IPS-15b (cell line): ENCODE measurements around the gene SLC25A21.

Experiments
- H3K27me3 ChIP-seq: one replicate; pipeline ENCODE4 v1.6.1; 2013; ENCODE audit warnings: low read length; ENCODE audit not compliant: control insufficient read depth, insufficient read depth
- H3K36me3 ChIP-seq: one replicate; pipeline ENCODE4 v1.6.1; 2013; ENCODE audit warnings: low read length; ENCODE audit not compliant: control insufficient read depth, insufficient read depth
- H3K4me1 ChIP-seq: one replicate; pipeline ENCODE4 v1.6.1; 2013; ENCODE audit warnings: mild to moderate bottlenecking, low read length; ENCODE audit not compliant: control insufficient read depth, insufficient read depth
- H3K4me3 ChIP-seq: one replicate; pipeline ENCODE4 v1.5.1; 2013; ENCODE audit warnings: low read depth, low read length
- H3K9ac ChIP-seq: one replicate; pipeline ENCODE4 v1.6.1; 2013; ENCODE audit warnings: low read depth, mild to moderate bottlenecking, low read length
- H3K9me3 ChIP-seq: one replicate; pipeline ENCODE4 v1.6.1; 2013; ENCODE audit warnings: mild to moderate bottlenecking, low read length; ENCODE audit not compliant: control insufficient read depth, insufficient read depth

SLC25A21 gene

GRCh38 chr14:37139710-37140109, 32.7 kb downstream of the SLC25A21 start:
- Histone ChIP-seq H3K9ac (no peak overlapping the region), H3K9me3 (no peaks in the 10 kb centered on the region), H3K27me3 (no peaks in the 10 kb centered on the region), H3K4me3 (no peak overlapping the region), H3K4me1 (no peaks in the 10 kb centered on the region), H3K36me3 (no peaks in the 10 kb centered on the region)

DNA sequence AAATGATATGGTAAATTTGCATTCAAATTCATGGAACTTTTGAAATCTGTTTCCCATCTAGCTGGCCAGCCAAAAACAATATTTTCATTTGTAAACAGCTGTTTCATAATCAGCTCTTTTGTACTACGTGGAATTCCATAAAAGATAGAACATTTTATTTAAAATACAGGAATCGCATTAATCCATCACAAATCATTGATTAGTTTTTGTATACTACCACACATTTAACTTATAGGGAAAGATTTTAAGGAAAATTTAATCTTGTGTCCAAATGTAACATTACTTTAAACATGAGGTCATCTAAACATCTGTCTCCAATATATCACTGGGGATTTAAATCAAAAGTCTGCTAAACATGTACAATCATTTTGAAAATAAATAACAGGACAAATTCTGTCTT, 33.5 kb downstream of the SLC25A21 start:
- Histone ChIP-seq H3K4me3 (no peak overlapping the region), H3K36me3 (no peaks in the 10 kb centered on the region), H3K4me1 (no peaks in the 10 kb centered on the region), H3K9me3 (no peaks in the 10 kb centered on the region), H3K27me3 (no peaks in the 10 kb centered on the region), H3K9ac (no peak overlapping the region)

DNA sequence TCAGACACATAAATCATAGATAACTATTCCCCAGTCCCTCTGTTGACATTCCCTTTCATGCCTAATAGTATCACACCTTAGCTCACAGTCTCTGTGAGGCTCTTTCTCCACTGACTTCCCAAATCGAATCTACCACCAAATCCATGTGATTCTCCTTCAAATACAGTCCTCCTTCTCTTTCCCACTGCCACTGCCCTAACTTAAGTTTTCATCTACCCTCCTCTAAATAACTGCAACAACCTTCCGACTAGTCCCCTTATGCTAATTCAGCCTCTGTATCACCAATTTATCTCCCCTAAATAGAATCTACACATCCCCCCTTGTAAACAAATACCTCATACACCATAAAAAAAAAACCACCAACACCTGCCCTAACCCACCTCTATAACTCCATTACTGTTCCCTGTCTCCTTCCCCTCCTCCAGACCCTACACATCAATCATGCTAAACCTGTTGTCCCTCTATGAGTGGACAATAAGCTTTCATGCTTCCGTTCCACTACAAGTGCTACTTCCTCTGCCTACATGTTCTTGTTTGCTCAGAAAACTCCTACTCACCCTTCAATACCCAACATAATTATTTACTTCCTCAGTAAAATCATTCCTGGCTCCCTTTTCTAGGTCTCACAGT, 39.0 kb downstream of the SLC25A21 start:
- Histone ChIP-seq H3K36me3 (no peaks in the 10 kb centered on the region), H3K9me3 (no peaks in the 10 kb centered on the region), H3K27me3 (no peaks in the 10 kb centered on the region), H3K9ac (no peak overlapping the region), H3K4me1 (no peaks in the 10 kb centered on the region), H3K4me3 (no peak overlapping the region)

- Histone ChIP-seq H3K9me3 (no peaks in the 10 kb centered on the region), H3K36me3 (no peaks in the 10 kb centered on the region), H3K9ac (no peak overlapping the region), H3K4me3 (no peak overlapping the region), H3K4me1 (no peaks in the 10 kb centered on the region), H3K27me3 (no peaks in the 10 kb centered on the region)
Measured at GRCh38 chr14:37131205-37131604, 41.2 kb downstream of the SLC25A21 start.

DNA sequence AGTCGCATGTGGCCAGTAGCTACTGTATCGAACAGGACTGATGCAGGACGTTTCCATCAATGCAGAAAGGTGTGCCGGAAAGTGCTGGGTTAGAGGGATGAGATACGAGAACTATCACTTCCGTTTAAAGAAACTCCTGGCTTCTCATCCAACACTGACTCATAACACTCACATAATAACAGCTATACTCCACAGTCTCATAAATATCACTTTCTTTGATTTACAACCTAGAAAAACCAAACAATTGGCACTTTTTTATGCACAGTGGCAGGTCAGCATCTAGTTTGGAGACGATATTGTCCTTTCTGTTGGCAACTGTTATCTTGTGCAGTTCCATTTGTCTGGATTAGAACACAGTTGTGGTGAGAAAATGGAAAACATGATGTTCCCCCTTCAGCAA, 43.4 kb downstream of the SLC25A21 start:
- no peaks in the 10 kb centered on the region for H3K4me1 ChIP-seq
- H3K4me3 ChIP-seq, result no peak overlapping the region
- no peaks in the 10 kb centered on the region for H3K9me3 ChIP-seq
- H3K9ac ChIP-seq, result no peak overlapping the region
- H3K27me3 ChIP-seq, result no peaks in the 10 kb centered on the region
- H3K36me3 ChIP-seq, result no peaks in the 10 kb centered on the region

GRCh38 chr14:37124614-37125013, 47.8 kb downstream of the SLC25A21 start:
- no peak overlapping the region for H3K9ac ChIP-seq
- no peaks in the 10 kb centered on the region for H3K9me3 ChIP-seq
- no peak overlapping the region for H3K4me3 ChIP-seq
- H3K4me1 ChIP-seq, result peaks cover 3% of the 10 kb centered on the region
- H3K27me3 ChIP-seq, result no peaks in the 10 kb centered on the region
- no peaks in the 10 kb centered on the region for H3K36me3 ChIP-seq

- Histone ChIP-seq H3K9me3 (no peaks in the 10 kb centered on the region), H3K27me3 (no peaks in the 10 kb centered on the region), H3K4me1 (peaks cover 3% of the 10 kb centered on the region), H3K4me3 (no peak overlapping the region), H3K36me3 (no peaks in the 10 kb centered on the region), H3K9ac (no peak overlapping the region)
Measured at GRCh38 chr14:37122919-37123639, 49.3 kb downstream of the SLC25A21 start.

DNA sequence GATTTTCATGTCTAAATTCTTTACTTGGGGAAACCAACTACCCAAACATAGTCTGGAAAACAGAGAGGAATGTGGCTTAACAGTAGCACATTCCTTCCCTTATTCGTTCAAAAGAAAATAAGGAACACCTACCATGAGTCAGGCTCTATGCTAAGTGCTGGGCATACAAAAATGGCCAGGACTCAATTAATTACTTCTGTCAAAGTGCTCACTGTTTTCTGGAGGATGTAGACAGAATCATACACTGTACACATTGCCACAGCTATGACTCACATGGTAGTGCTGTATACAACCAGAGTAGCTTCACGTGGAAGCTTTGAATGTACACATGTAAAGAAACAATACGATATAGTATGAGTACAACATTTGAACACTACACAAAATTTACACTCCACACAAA, 50.1 kb downstream of the SLC25A21 start:
- Histone ChIP-seq H3K9me3 (no peaks in the 10 kb centered on the region), H3K4me3 (no peak overlapping the region), H3K27me3 (no peaks in the 10 kb centered on the region), H3K36me3 (no peaks in the 10 kb centered on the region), H3K9ac (no peak overlapping the region), H3K4me1 (peaks cover 3% of the 10 kb centered on the region)

DNA sequence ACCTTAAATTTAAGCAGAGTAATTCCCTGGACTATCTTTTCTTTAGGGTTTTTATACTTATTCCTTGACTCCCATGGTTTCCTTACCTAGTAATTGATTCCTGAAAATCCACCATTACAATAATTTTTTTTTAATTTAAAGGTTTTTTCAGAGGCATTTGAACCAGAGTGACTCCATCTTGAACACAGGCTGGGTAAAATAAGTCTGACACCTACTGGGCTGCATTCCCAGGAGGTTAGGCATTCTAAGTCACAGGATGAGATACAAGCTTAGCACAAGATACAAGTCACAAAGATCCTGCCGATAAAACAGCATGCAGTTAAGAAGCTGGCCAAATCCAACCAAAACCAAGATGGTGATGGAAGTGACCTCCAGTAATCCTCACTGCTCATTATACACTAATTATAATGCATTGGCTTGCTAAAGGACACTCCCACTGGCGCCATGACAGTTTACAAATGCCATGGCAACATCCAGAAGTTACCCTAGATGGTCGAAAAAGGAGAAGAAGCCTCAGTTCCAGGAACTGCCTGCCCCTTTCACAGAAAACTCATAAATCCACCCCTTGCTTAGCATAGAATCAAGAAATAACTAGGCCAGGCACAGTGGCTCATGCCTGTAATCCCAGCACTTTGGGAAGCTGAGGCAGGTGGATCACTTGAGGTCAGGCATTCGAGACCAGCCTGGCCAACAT, 53.6 kb downstream of the SLC25A21 start:
- Histone ChIP-seq H3K9me3 (no peaks in the 10 kb centered on the region), H3K4me3 (no peak overlapping the region), H3K36me3 (no peaks in the 10 kb centered on the region), H3K9ac (no peak overlapping the region), H3K4me1 (peaks cover 3% of the 10 kb centered on the region), H3K27me3 (no peaks in the 10 kb centered on the region)

DNA sequence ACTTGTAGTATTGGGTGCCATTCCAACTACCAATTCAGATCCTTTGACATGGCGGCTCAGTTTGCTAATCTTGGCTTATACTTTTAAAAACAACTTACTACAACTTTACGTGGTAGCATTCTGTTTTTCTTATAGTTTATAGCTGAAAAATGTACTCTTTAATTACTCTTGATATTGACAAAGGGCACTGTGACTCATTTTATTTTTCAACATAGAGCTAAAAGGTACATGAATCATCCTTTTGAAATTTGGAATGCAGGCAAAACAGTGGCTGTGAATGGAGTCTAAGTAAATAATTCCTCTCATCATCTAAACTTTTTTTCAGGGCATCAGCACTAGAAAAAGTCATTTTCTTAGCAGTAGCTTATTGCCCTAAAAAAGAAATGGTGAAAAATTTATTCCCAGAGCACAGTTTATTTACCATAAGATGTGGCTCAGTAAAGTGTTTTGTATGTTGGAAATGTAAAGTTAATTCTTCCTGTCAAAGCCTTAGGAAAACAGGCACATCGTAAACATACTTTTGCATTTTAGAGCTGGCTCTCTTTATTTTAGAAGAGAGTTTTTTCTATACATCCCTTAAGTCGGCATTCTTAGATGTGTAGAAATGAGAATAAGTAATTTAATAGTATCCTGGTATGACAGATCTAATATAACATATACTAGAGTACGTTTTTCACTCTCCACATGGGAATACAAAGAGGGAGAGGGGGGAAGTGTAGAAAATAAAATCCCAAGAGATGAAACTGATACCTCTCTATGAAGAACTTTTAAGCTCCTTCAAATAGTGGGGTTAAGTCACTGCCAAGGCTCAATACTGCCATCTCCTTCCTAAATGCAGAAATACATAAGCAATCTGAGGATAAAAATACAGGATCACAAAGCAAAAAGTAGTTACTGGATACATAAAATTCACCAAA, 55.2 kb downstream of the SLC25A21 start:
- no peak overlapping the region for H3K9ac ChIP-seq
- H3K4me3 ChIP-seq, result no peak overlapping the region
- H3K36me3 ChIP-seq, result no peaks in the 10 kb centered on the region
- peaks cover 3% of the 10 kb centered on the region for H3K4me1 ChIP-seq
- no peaks in the 10 kb centered on the region for H3K27me3 ChIP-seq
- no peaks in the 10 kb centered on the region for H3K9me3 ChIP-seq

GRCh38 chr14:37115406-37115805, 57.0 kb downstream of the SLC25A21 start:
- H3K27me3 ChIP-seq, result no peaks in the 10 kb centered on the region
- H3K9me3 ChIP-seq, result no peaks in the 10 kb centered on the region
- no peak overlapping the region for H3K9ac ChIP-seq
- no peak overlapping the region for H3K4me3 ChIP-seq
- H3K4me1 ChIP-seq, result no peaks in the 10 kb centered on the region
- H3K36me3 ChIP-seq, result no peaks in the 10 kb centered on the region
